ENCODE measurements around the gene UQCR11.

Gene UQCR11

GRCh38 chr19:1563251-1563650 is 42.0 kb downstream of the UQCR11 start:
- DNase-seq: no peak

GRCh38 chr19:1561236-1561842 is 43.9 kb downstream of the UQCR11 start:
- DNase-seq: no peak

GRCh38 chr19:1560286-1560882 is 44.9 kb downstream of the UQCR11 start:
- DNase-seq: no peak

GRCh38 chr19:1558552-1558951 is 46.7 kb downstream of the UQCR11 start:
- DNase-seq: no peak

- DNase-seq: no peak
Measured at GRCh38 chr19:1556390-1557070, 48.7 kb downstream of the UQCR11 start.

- no peak for DNase-seq
Measured at GRCh38 chr19:1555487-1556389, 49.5 kb downstream of the UQCR11 start.

GRCh38 chr19:1554968-1555367 is 50.3 kb downstream of the UQCR11 start:
- DNase-seq: no peak

- no peak for DNase-seq
Measured at GRCh38 chr19:1553415-1553814, 51.8 kb downstream of the UQCR11 start.

- DNase-seq: no peak
Measured at GRCh38 chr19:1551068-1552040, 53.9 kb downstream of the UQCR11 start.

GRCh38 chr19:1549332-1549945 is 55.8 kb downstream of the UQCR11 start:
- DNase-seq: no peak

All from cerebellar nuclear complex (tissue), 1 donor.